ENCODE measurements around the gene ELOF1. TPM values are rescaled to one million over a fixed set of nuclear protein-coding genes. Genes with fewer than 3 reads are reported as not detected.
A peak's percentile ranks its signal among the peaks of the same experiment; 100 is the strongest.
"Not testable (repeated sequence)": the region's sequence is repeated elsewhere in the genome, so short reads cannot be mapped to it uniquely, and the experiment has no call there.

The ELOF1 gene
- total RNA-seq = 76.7 and 77.6 TPM in 2 replicates

DNA sequence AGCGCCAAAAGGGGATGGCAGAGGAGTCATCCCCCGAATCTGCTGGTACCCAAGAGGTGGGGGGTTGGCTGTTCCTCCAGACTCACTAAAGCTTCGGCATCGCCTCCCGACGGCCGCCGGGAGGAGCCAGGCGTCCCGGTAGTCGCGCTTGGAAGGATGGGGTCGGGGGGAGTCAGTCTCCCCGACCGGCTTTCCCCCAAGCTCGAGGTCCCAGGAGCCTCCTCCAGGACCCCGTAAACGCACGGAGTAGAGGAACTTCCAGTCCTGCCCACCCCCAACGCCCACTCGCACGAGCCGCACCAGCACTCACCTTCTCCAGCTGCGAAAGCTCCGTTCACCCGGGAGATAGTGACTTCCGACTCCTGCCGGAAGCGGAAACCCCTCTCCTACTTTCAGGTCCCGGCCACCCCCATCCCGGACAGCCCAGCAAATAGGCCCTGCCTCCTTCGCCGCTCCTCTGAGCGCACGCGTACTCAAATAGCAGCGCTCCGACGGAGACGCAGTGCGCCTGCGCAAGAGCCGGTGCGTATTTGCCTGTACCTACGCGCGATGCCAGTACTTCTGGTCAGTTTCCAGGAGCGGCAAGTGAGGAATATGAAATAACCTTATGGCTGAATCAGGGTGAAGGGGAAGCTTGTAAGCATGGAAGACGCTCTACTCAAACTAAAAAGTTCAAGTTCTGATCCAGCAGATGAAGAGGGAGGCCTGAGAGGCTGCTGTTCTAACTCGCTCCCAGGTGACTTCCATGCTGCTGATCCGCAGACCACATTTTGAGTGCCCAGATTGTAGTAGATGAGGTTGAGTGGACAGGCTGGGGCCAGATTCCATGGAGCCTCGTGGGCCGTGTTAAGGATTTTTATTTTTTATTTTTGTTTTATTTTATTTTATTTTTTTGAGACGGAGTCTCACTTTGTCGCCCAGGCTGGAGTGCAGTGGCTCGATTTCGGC is at the start of gene ELOF1:
TSS of gene ELOF1 (minus strand) at position 350 of the 948 bp plus-strand sequence. CDS start 4,883 bp downstream, outside the sequence.
- intact Hi-C loops (cut with micrococcal nuclease) = loop anchor here (1.0 kb wide), 7 partner anchors 22 to 124 kb away; partner anchors contain the start of genes ECSIT, ODAD3, PRKCSH and ZNF653
- H3K4me3 Mint-ChIP-seq = peak within 1 kb of the TSS; percentile 92
- H3K36me3 Mint-ChIP-seq (ENCODE audit: low read depth) = peaks cover 7% of the 10 kb centered on the region
- H3K27me3 Mint-ChIP-seq (ENCODE audit: insufficient read depth) = no peaks in the 10 kb centered on the region
- H3K4me1 Mint-ChIP-seq (ENCODE audit: low read depth) = peaks cover 42% of the 10 kb centered on the region
- no peaks in the 10 kb centered on the region for H3K9me3 Mint-ChIP-seq
- DNase-seq (ENCODE audit: low spot score) = peak; percentile 97
- H3K27ac Mint-ChIP-seq = peak within 1 kb of the TSS; percentile 96

DNA sequence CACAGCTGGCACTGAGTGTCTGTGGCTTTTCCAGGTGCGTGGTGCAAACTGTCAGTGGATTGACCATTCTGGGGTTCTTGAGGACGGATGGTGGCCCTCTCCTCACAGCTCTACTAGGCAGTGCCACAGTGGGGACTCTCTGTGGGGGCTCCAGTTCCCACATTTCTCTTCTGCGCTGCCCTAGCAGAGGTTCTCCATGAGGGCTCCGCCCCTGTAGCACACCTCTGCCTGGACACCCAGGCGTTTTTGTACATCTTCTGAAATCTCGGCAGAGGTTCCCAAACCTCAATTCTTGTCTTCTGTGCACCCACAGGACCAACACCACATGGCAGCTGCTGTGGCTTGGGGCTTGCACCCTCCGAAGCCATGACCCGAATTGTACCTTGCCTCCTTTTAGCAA is 47.5 kb upstream of the ELOF1 start:
- H3K9me3 Mint-ChIP-seq = peaks cover 44% of the 10 kb centered on the region
- no peak overlapping the region for H3K27ac Mint-ChIP-seq
- peaks cover 46% of the 10 kb centered on the region for H3K36me3 Mint-ChIP-seq (ENCODE audit: low read depth)
- no peaks in the 10 kb centered on the region for H3K4me1 Mint-ChIP-seq (ENCODE audit: low read depth)
- no peak overlapping the region for H3K4me3 Mint-ChIP-seq
- DNase-seq (ENCODE audit: low spot score) = no peak
- H3K27me3 Mint-ChIP-seq (ENCODE audit: insufficient read depth) = no peaks in the 10 kb centered on the region
- intact Hi-C loops (cut with micrococcal nuclease) = no loop called here

DNA sequence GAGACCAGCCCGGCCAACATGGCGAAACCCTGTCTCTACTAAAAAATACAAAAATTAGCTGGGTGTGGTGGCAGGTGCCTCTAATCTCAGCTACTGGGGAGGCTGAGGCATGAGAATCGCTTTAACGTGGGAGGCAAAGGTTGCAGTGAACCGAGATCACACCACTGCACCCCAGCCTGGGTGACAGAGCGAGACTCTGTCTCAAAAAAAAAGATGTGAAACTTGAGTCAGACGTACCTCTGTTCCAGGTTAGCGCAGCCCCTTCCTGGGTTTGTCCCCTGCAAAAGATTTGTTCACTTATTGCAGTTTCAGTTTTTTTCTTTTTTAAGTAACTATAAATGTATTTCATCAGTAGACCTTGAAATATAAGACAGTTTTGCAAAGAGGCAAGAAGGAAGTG is 40.7 kb upstream of the ELOF1 start:
- H3K9me3 Mint-ChIP-seq = peaks cover 15% of the 10 kb centered on the region
- not testable (repeated sequence) for H3K4me3 Mint-ChIP-seq; H3K27ac Mint-ChIP-seq; H3K27me3 Mint-ChIP-seq (ENCODE audit: insufficient read depth); DNase-seq (ENCODE audit: low spot score)
- intact Hi-C loops (cut with micrococcal nuclease) = loop anchor here (5.0 kb wide), 1 partner anchor 388 kb away; no protein-coding TSS in a partner anchor
- H3K4me1 Mint-ChIP-seq (ENCODE audit: low read depth) = peaks cover 10% of the 10 kb centered on the region
- peaks cover 24% of the 10 kb centered on the region for H3K36me3 Mint-ChIP-seq (ENCODE audit: low read depth)

DNA sequence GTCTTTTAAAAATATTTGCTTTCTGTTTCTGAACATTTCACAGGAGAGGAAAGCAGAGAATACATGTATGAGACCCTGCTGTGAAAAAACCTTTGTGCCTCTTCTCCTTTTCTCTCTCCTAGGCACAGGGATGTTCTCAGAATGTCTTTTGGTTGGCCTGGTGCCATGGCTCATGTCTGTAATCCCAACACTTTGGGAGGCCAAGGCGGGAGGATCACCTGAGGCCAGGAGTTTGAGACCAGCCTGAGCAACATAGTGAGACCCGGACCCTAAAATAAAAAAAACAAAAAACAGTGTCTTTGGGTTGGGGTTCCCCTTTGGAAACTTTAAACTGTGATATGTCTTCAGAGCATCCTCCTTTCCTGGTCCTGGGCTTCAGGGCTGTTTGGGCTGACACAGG is 39.7 kb upstream of the ELOF1 start:
- Mint-ChIP-seq H3K27ac (no peak overlapping the region), H3K4me3 (peak overlapping the region; percentile 79), H3K36me3 (ENCODE audit: low read depth) (peaks cover 14% of the 10 kb centered on the region), H3K27me3 (ENCODE audit: insufficient read depth) (no peaks in the 10 kb centered on the region), H3K9me3 (peaks cover 10% of the 10 kb centered on the region), H3K4me1 (ENCODE audit: low read depth) (peaks cover 10% of the 10 kb centered on the region)
- intact Hi-C loops (cut with micrococcal nuclease) = loop anchor here (5.0 kb wide), 1 partner anchor 389 kb away; no protein-coding TSS in a partner anchor
- DNase-seq (ENCODE audit: low spot score) = no peak

DNA sequence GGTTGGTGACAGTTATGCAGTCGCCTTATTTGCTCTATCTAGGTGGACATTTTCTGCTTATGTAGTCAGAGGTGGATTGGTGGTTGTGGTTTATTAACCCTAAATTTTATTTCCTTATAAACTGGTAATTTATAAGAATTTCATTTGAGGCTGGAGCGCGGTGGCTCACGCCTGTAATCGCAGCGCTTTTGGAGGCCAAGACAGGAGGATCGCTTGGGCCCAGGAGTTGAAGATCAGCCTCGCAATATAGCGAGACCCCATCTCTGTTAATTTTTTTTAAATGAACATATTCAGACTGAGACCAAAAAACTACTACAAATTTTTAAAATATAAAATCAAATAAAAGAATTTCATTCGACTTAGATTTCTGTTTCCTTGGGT is 39.1 kb upstream of the ELOF1 start:
- no peak for DNase-seq (ENCODE audit: low spot score)
- Mint-ChIP-seq H3K27me3 (ENCODE audit: insufficient read depth) (no peaks in the 10 kb centered on the region), H3K36me3 (ENCODE audit: low read depth) (peaks cover 13% of the 10 kb centered on the region), H3K9me3 (peaks cover 10% of the 10 kb centered on the region), H3K4me1 (ENCODE audit: low read depth) (peaks cover 10% of the 10 kb centered on the region), H3K27ac (peak overlapping the region; percentile 89), H3K4me3 (peak overlapping the region; percentile 93)
- intact Hi-C loops (cut with micrococcal nuclease) = loop anchor here (5.0 kb wide), 1 partner anchor 389 kb away; no protein-coding TSS in a partner anchor

DNA sequence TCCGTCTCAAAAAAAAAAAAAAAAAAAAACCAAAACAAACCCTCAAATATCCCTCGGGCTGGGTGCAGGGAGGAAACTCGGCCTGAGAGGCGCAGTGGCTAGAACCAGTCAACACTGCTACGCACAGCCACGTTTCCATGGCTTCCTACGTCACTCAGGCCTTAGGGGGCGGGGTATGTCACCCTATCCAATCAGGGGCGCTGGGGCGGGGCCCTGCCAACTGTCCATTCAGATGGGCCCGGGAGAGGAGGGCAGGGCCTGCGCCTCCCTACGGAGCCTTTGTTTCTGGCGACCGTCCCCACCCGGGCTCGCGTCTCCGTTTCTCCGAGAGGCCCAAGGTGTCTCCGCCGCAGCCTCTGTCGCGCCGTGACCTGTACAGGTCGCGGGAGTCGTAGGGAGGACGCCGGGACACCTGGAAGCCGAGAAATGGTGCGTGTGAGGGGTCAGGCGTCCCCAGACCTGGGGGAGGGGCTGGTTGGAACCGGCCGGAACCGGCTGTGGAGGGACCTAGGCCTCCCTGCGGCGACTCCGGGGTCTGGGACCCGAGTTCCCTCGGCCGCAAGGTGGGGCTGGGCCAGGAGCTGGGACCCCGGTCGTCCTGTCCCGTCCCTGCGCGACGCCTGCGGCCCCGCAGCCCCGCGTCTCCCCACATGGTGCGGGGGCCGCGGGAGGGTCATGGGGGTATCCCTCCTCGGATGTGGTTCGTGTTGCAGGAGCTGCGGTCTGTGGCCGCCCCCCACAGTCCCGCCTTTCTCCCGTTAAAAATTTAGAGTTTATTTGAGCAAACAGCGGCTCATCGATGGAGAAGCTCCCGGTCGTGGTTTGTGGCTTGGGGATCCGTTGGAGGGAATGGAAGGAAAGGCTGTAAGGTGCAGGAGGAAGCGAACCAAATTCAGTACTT is 38.4 kb upstream of the ELOF1 start, which contains the start of gene ZNF627:
TSS of gene ZNF627 (plus strand) at position 282 of the 901 bp plus-strand sequence. CDS start at position 427, 145 bp downstream.
- intact Hi-C loops (cut with micrococcal nuclease) = loop anchor here (1.0 to 5.0 kb wide), 7 partner anchors 42 to 390 kb away; partner anchors contain the start of genes ECSIT and ZNF700
- Mint-ChIP-seq H3K27me3 (ENCODE audit: insufficient read depth) (no peaks in the 10 kb centered on the region), H3K4me3 (peak within 1 kb of the TSS; percentile 93), H3K36me3 (ENCODE audit: low read depth) (peaks cover 7% of the 10 kb centered on the region), H3K9me3 (peaks cover 5% of the 10 kb centered on the region), H3K27ac (peak within 1 kb of the TSS; percentile 89), H3K4me1 (ENCODE audit: low read depth) (peaks cover 10% of the 10 kb centered on the region)
- DNase-seq (ENCODE audit: low spot score) = peak; percentile 96

DNA sequence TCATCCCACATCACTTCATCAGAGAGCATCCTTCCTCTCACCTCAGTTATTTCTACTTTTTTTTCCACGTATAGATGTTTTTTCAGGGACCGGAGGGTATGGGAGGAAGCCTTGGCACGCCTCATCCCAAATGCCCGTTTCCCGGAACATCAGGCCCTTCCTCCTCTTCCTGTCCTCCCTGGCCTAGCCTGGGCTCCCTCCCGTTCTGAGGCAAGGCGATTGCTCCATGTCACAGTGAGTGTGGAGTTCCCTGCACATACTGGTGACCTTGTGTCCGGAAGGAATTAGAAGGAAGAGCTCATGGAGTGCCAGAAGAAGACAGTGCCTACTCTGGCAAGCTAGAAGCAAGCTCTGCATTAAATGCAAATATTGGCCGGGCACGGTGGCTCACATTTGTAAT is 37.1 kb upstream of the ELOF1 start:
- H3K4me1 Mint-ChIP-seq (ENCODE audit: low read depth) = peaks cover 10% of the 10 kb centered on the region
- H3K9me3 Mint-ChIP-seq = no peaks in the 10 kb centered on the region
- intact Hi-C loops (cut with micrococcal nuclease) = loop anchor here (2.0 to 5.0 kb wide), 3 partner anchors 67 to 391 kb away; partner anchors contain the start of genes ECSIT and ZNF700
- DNase-seq (ENCODE audit: low spot score) = no peak
- H3K27ac Mint-ChIP-seq = peak overlapping the region; percentile 34
- H3K4me3 Mint-ChIP-seq = no peak overlapping the region
- H3K27me3 Mint-ChIP-seq (ENCODE audit: insufficient read depth) = no peaks in the 10 kb centered on the region
- peaks cover 3% of the 10 kb centered on the region for H3K36me3 Mint-ChIP-seq (ENCODE audit: low read depth)

DNA sequence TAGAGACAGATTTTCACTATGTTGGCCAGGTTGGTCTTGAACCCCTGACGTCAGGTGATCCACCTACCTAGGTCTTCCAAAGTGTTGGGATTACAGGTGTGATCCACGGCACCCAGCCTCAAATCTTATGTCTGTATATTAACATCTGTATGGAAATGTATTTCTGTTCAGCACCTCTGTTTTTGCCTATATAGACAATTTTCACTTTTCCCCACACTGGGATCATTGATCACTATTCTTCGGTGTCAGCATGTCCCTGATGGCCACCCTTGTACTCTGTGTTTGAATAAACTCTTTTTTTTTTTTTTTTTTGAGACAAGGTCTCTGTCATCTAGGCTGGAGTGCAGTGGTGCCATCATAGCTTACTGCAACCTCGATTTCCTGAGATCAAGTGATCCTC is 35.1 kb upstream of the ELOF1 start:
- DNase-seq (ENCODE audit: low spot score) = no peak
- peaks cover 2% of the 10 kb centered on the region for H3K27me3 Mint-ChIP-seq (ENCODE audit: insufficient read depth)
- peaks cover 10% of the 10 kb centered on the region for H3K4me1 Mint-ChIP-seq (ENCODE audit: low read depth)
- no peaks in the 10 kb centered on the region for H3K9me3 Mint-ChIP-seq
- H3K27ac Mint-ChIP-seq = no peak overlapping the region
- no peak overlapping the region for H3K4me3 Mint-ChIP-seq
- peaks cover 3% of the 10 kb centered on the region for H3K36me3 Mint-ChIP-seq (ENCODE audit: low read depth)
- intact Hi-C loops (cut with micrococcal nuclease) = no loop called here

DNA sequence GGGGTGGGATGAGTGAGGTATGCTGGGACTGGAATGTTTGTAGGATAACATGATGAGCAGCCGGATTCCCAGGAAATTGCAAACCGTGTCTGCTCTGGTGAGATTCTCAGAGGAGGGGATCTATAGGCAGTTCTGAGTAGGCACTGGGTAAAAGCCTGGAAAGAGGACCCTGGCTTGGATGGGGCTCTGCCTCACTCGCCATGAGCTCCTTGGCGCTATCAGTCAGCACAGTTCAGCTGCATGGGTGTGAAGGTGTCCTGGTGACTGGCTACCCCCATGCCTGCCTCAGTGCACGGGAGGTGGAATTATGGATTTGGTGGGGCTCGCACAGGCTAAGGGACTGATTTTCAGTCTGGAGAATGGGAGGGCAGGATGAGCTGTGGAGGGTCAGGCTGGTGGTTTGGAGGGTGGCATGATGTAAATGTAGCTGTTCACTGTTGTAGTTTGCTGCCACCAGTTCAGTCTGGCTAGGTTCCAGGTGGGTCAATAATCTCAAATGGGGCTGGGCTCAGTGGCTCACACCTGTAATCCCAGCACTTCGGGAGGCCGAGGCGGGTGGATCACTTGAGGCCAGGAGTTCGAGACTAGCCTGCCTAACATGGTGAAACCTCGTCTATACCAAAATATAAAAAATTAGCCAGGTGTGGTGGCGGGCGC is 29.1 kb upstream of the ELOF1 start:
- H3K4me1 Mint-ChIP-seq (ENCODE audit: low read depth) = peaks cover 12% of the 10 kb centered on the region
- no peaks in the 10 kb centered on the region for H3K9me3 Mint-ChIP-seq
- DNase-seq (ENCODE audit: low spot score) = no peak
- peaks cover 2% of the 10 kb centered on the region for H3K27me3 Mint-ChIP-seq (ENCODE audit: insufficient read depth)
- no peak overlapping the region for H3K27ac Mint-ChIP-seq
- no peak overlapping the region for H3K4me3 Mint-ChIP-seq
- intact Hi-C loops (cut with micrococcal nuclease) = loop anchor here (1.0 to 2.0 kb wide), 5 partner anchors 28 to 293 kb away; partner anchors contain the start of gene ECSIT
- H3K36me3 Mint-ChIP-seq (ENCODE audit: low read depth) = no peaks in the 10 kb centered on the region

DNA sequence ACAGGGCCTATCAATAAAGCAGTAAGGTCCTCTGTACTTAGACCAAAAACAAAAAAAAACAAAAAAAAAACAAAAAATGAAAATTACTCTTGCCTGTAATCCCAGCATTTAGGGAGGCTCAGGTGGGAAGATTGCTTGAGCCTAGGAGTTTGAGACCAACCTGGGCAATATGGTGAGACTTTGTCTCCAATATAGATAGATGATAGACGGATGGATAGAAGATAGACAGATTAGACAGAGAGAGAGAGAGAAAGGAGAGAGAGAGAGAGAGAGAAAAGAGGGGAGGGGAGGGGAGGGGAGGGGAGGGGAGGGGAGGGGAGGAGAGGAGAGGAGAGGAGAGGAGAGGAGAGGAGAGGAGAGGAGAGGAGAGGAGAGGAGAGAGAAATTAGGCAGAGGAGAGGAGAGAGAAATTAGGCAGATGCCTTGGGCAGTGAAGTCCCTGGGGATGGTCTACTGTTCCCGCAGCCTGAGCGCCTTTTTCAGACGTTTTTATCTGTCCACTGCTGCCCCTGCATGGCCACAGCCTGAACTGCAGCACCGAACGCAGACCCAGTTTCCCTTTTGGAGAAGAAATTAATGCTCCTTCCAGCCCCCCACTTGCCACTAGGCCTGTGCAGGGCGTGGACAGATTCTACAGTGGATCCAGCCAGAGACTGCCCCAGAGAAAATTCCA is 28.4 kb upstream of the ELOF1 start:
- Mint-ChIP-seq H3K4me1 (ENCODE audit: low read depth) (peaks cover 12% of the 10 kb centered on the region), H3K4me3 (no peak overlapping the region), H3K36me3 (ENCODE audit: low read depth) (no peaks in the 10 kb centered on the region), H3K27ac (peak overlapping the region; percentile 9), H3K9me3 (no peaks in the 10 kb centered on the region), H3K27me3 (ENCODE audit: insufficient read depth) (peaks cover 2% of the 10 kb centered on the region)
- DNase-seq (ENCODE audit: low spot score) = peak; percentile 70
- intact Hi-C loops (cut with micrococcal nuclease) = loop anchor here (1.0 to 2.0 kb wide), 5 partner anchors 27 to 293 kb away; partner anchors contain the start of gene ECSIT

DNA sequence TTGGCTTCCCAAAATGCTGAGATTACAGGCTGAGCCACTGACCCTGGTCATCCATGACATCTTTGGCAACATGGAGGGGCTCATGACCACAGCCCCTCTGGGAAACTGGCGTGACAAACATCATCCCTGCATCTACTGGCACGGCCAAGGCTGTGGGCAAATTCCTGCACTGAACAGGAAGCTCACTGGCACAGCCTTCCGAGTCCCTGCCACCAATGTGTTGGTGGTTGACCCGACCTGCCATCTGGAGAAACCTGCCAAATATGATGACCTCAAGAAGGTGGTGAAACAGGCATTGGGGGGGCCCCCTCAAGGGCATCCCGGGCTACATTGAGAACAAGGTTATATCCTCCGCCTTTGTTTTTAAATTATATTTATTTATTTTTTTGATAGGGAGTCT is 27.3 kb upstream of the ELOF1 start:
- intact Hi-C loops (cut with micrococcal nuclease) = loop anchor here (2.0 kb wide), 2 partner anchors 58 to 292 kb away; partner anchors contain the start of gene ECSIT
- Mint-ChIP-seq H3K4me3 (no peak overlapping the region), H3K27me3 (ENCODE audit: insufficient read depth) (peaks cover 2% of the 10 kb centered on the region), H3K27ac (no peak overlapping the region), H3K9me3 (no peaks in the 10 kb centered on the region), H3K4me1 (ENCODE audit: low read depth) (peaks cover 21% of the 10 kb centered on the region), H3K36me3 (ENCODE audit: low read depth) (no peaks in the 10 kb centered on the region)
- DNase-seq (ENCODE audit: low spot score) = no peak

Data from activated T-helper 1 cell treated with anti-CD3 and anti-CD28 coated beads, Interleukin-12 subunit alpha, Interleukin-12 subunit beta, Interleukin-2, Interleukin-4 antibody, amounts not matched to agents 30 ng/mL and 10 ng/mL and 1 ng/mL, durations not matched to agents 14 hours and 24 hours and 36 hours (primary cell).